Epidermal melanocyte (primary cell): Measurements from ENCODE around the gene SPATA13.

ENCODE experiments used
- DNase-seq: peaks from one replicate; pipeline ENCODE4 v3.0.0; 2011; ENCODE audit warnings: low spot score; ENCODE audit not compliant: insufficient read length

SPATA13 gene

GRCh38 chr13:24276861-24277260 lies 116.3 kb downstream of the SPATA13 start:
- no peak for DNase-seq

GRCh38 chr13:24277761-24278160 lies 117.2 kb downstream of the SPATA13 start:
- no peak for DNase-seq

GRCh38 chr13:24279327-24280110 lies 119.0 kb downstream of the SPATA13 start:
- no peak for DNase-seq

- no peak for DNase-seq
These were observed 120.2 kb downstream of the SPATA13 start for GRCh38 chr13:24280720-24281119.

- no peak for DNase-seq
These were observed 120.9 kb downstream of the SPATA13 start for GRCh38 chr13:24281188-24282008.

- no peak for DNase-seq
These were observed 121.7 kb downstream of the SPATA13 start for GRCh38 chr13:24282256-24282655.

GRCh38 chr13:24284889-24285565 lies 124.5 kb downstream of the SPATA13 start:
- DNase-seq, result no peak

GRCh38 chr13:24286624-24287023 lies 126.1 kb downstream of the SPATA13 start:
- no peak for DNase-seq

- DNase-seq, result no peak
These were observed 127.3 kb downstream of the SPATA13 start for GRCh38 chr13:24287748-24288287.

GRCh38 chr13:24288870-24289269 lies 128.3 kb downstream of the SPATA13 start:
- DNase-seq, result no peak

GRCh38 chr13:24290280-24290932 lies 129.9 kb downstream of the SPATA13 start:
- DNase-seq, result no peak

- DNase-seq, result no peak
These were observed 132.0 kb downstream of the SPATA13 start for GRCh38 chr13:24292481-24292880.

- DNase-seq, result no peak
These were observed 133.2 kb downstream of the SPATA13 start for GRCh38 chr13:24293746-24294145.

GRCh38 chr13:24299488-24300114 lies 139.1 kb downstream of the SPATA13 start:
- no peak for DNase-seq

- DNase-seq, result no peak
These were observed 140.9 kb downstream of the SPATA13 start for GRCh38 chr13:24301434-24301833.

- no peak for DNase-seq
These were observed 141.4 kb downstream of the SPATA13 start for GRCh38 chr13:24301911-24302310.

- DNase-seq, result no peak
These were observed 144.1 kb downstream of the SPATA13 start for GRCh38 chr13:24304620-24305019.

- DNase-seq, result no peak
These were observed 146.1 kb downstream of the SPATA13 start for GRCh38 chr13:24306632-24307031.

GRCh38 chr13:24307211-24308067 lies 146.9 kb downstream of the SPATA13 start:
- no peak for DNase-seq

GRCh38 chr13:24308068-24308445 lies 147.5 kb downstream of the SPATA13 start:
- no peak for DNase-seq
